Activated T-helper 1 cell treated with Interleukin-2 at 50 U/mL for 16 hours (primary cell): ENCODE results near the gene HEMK1.

Experiments used
- DNase-seq: peaks from one replicate; pipeline ENCODE4 v3.0.0-alpha.2; 2020; ENCODE audit warnings: low read depth

The HEMK1 gene

GRCh38 chr3:50637011-50637410, 67.7 kb downstream of the HEMK1 start:
- no peak for DNase-seq

- no peak for DNase-seq
These were observed 68.6 kb downstream of the HEMK1 start for GRCh38 chr3:50637945-50638344.

GRCh38 chr3:50639055-50639494, 69.8 kb downstream of the HEMK1 start:
- no peak for DNase-seq

GRCh38 chr3:50642382-50642781, 73.1 kb downstream of the HEMK1 start:
- no peak for DNase-seq

GRCh38 chr3:50644561-50644960, 75.2 kb downstream of the HEMK1 start:
- no peak for DNase-seq

- no peak for DNase-seq
These were observed 76.1 kb downstream of the HEMK1 start for GRCh38 chr3:50645378-50645777.
